Natural killer cell (primary cell): ENCODE results near the gene PTBP3. TPM values are rescaled to one million over a fixed set of nuclear protein-coding genes. Genes with fewer than 3 reads are reported as not detected.

ENCODE experiments used
- ATAC-seq, 3 donors: fragments of 150-1000 bp in 2 of 3; fragments of 200-7000 bp in 1 of 3; cut with Tn5 transposase; 1 replicate in 1 of 3; 2 replicates in 2 of 3; pipeline ENCODE4 v1.10.0; 2021; ENCODE audit warnings: mild to moderate bottlenecking in 2 of 3, moderate library complexity in 2 of 3
- DNase-seq, 2 donors: peaks; one replicate each; pipeline versions ENCODE4 v3.0.0 to v3.0.0-alpha.2; 2013 to 2021; ENCODE audit warnings: mixed read lengths in 1 of 2
- H3K27ac ChIP-seq: one replicate; pipeline ENCODE4 v1.5.1; 2013; ENCODE audit warnings: mild to moderate bottlenecking, low read length
- H3K27me3 ChIP-seq: one replicate; pipeline ENCODE4 v1.6.1; 2013; ENCODE audit warnings: low read length; ENCODE audit not compliant: control insufficient read depth, insufficient read depth
- H3K36me3 ChIP-seq: one replicate; pipeline ENCODE4 v1.6.1; 2013; ENCODE audit warnings: low read length; ENCODE audit not compliant: control insufficient read depth, insufficient read depth
- H3K4me1 ChIP-seq: one replicate; pipeline ENCODE4 v1.6.1; 2013; ENCODE audit warnings: low read length; ENCODE audit not compliant: control insufficient read depth, insufficient read depth
- H3K4me3 ChIP-seq: one replicate; pipeline ENCODE4 v1.5.1; 2013; ENCODE audit warnings: low read length
- H3K9me3 ChIP-seq: one replicate; pipeline ENCODE4 v1.6.1; 2013; ENCODE audit warnings: low read length; ENCODE audit not compliant: control insufficient read depth, insufficient read depth
- H3K27ac Mint-ChIP-seq, 2 donors: one replicate each; pipeline ENCODE4 v1.8.0; 2022; ENCODE audit warnings: mild to moderate bottlenecking in 2 of 2, mixed read lengths in 2 of 2, moderate library complexity in 1 of 2
- H3K27me3 Mint-ChIP-seq, 2 donors: one replicate each; pipeline ENCODE4 v1.8.0; 2022; ENCODE audit warnings: low read depth in 2 of 2, mixed read lengths in 2 of 2
- H3K36me3 Mint-ChIP-seq: one replicate; pipeline ENCODE4 v1.8.0; 2022; ENCODE audit warnings: mixed read lengths
- H3K4me1 Mint-ChIP-seq, 2 donors: one replicate each; pipeline ENCODE4 v1.8.0; 2022; ENCODE audit warnings: mixed read lengths in 2 of 2
- H3K4me3 Mint-ChIP-seq: one replicate; pipeline ENCODE4 v1.8.0; 2022; ENCODE audit warnings: mild to moderate bottlenecking, moderate library complexity, mixed read lengths
- H3K9me3 Mint-ChIP-seq, 2 donors: one replicate each; pipeline ENCODE4 v1.8.0; 2022; ENCODE audit warnings: mixed read lengths in 2 of 2
- WGBS: methylation state at CpG from one replicate; pipeline ENCODE4 v1.1.7; 2013; ENCODE audit warnings: missing lambda C conversion rate; ENCODE audit not compliant: insufficient coverage; 5-methylcytosine and 5-hydroxymethylcytosine counted together
- intact Hi-C: fragments of 100-400 bp; cut with micrococcal nuclease; formaldehyde crosslinking; loops from one replicate; pipeline ENCODE4 v1.14.2; 2022
- total RNA-seq, 4 donors: library from RNA; stranded (reverse); fragments of 120-200 nt in 1 of 4; gene quantifications; one replicate each; pipeline versions ENCODE4 v1.2.3 to v1.2.4, GENCODE V29; 2013 to 2022
- TF ChIP-seq, protein P1 (sequence below): fragments of 200-600 bp; IDR thresholded peaks from one replicate; pipeline ENCODE4 v1.8.0; 2022; ENCODE audit warnings: antibody characterized with exemption

PTBP3 gene
- total RNA-seq, 3 donors from 2014 or later (not counting 1 experiment from before 2014, with no cell fraction given) = 135 to 156 (median 140) TPM

DNA sequence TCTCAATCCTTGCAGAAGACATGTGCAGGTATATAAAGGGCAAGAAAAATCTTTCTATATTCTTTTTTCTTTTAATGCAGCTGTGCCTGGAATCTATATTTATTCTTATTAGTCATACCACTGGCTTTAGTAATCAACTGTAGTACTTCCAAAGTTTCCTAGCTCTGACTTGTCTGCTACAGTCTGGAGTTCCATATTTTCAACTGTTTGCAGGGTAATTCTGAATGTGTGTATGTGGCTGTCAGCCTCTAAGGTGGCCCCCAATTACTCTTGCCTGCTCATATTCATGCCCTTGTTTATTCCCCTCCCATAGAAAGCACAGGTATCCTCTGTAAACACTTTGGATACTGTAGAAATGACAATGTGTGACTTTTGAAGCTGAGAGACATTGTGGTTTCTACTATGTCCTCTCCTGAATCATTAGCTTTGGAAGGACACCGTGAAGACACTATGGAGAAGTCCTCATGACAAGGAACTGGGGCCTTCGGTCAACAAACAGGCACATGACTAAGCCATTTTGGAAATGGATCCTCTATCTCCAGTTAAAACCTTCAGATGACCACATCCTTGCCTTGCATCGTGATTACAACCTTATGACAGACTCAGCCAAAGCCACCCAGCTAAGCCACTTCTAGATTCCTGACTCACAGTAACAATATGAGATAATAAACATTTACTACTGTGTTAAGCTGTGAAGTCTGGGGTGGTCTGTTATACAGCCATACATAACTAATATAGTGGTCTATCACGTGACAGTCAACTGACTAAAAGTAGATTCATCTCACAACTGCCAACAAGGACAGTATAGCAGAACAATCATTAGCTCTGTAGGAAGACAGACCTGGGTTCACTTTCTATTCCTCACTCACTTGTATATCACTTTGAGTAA lies 108.8 kb downstream of the PTBP3 start:
- 88% methylated on average over 4 of the region's 4 CpGs for WGBS
- Histone ChIP-seq H3K27me3 (no peaks in the 10 kb centered on the region), H3K4me3 (no peak overlapping the region), H3K36me3 (peaks cover 73% of the 10 kb centered on the region), H3K9me3 (no peaks in the 10 kb centered on the region), H3K27ac (no peak overlapping the region), H3K4me1 (no peaks in the 10 kb centered on the region)
- TF ChIP-seq, protein P1, sequence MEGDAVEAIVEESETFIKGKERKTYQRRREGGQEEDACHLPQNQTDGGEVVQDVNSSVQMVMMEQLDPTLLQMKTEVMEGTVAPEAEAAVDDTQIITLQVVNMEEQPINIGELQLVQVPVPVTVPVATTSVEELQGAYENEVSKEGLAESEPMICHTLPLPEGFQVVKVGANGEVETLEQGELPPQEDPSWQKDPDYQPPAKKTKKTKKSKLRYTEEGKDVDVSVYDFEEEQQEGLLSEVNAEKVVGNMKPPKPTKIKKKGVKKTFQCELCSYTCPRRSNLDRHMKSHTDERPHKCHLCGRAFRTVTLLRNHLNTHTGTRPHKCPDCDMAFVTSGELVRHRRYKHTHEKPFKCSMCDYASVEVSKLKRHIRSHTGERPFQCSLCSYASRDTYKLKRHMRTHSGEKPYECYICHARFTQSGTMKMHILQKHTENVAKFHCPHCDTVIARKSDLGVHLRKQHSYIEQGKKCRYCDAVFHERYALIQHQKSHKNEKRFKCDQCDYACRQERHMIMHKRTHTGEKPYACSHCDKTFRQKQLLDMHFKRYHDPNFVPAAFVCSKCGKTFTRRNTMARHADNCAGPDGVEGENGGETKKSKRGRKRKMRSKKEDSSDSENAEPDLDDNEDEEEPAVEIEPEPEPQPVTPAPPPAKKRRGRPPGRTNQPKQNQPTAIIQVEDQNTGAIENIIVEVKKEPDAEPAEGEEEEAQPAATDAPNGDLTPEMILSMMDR = no peak
- Mint-ChIP-seq H3K9me3 (no peaks in the 10 kb centered on the region), H3K4me1 (peaks cover 4 to 9% of the 10 kb centered on the region in 2 donors), H3K27me3 (no peaks in the 10 kb centered on the region), H3K27ac (peak overlapping the region; percentile 7 to 21), H3K36me3 (peaks cover 20% of the 10 kb centered on the region), H3K4me3 (no peak overlapping the region)
- no peak for DNase-seq
- peak in 1 of 3 donors; percentile 80 for ATAC-seq
- intact Hi-C loops = no loop called here

- no peaks in the 10 kb centered on the region for H3K9me3 Mint-ChIP-seq
- peaks cover 20 to 24% of the 10 kb centered on the region in 2 donors for H3K4me1 Mint-ChIP-seq
These were observed 114.5 kb downstream of the PTBP3 start for GRCh38 chr9:112218908-112219307.

GRCh38 chr9:112212926-112213325 lies 120.5 kb downstream of the PTBP3 start:
- H3K9me3 ChIP-seq = no peaks in the 10 kb centered on the region
- Mint-ChIP-seq H3K36me3 (peaks cover 26% of the 10 kb centered on the region), H3K27me3 (no peaks in the 10 kb centered on the region), H3K27ac (no peak overlapping the region), H3K4me3 (no peak overlapping the region), H3K4me1 (peaks cover 3 to 12% of the 10 kb centered on the region in 2 donors), H3K9me3 (peaks cover 2 to 6% of the 10 kb centered on the region in 2 donors)
- H3K27me3 ChIP-seq = no peaks in the 10 kb centered on the region
- no peak overlapping the region for H3K4me3 ChIP-seq
- peaks cover 28% of the 10 kb centered on the region for H3K36me3 ChIP-seq
- no peak for DNase-seq
- H3K4me1 ChIP-seq = no peaks in the 10 kb centered on the region
- H3K27ac ChIP-seq = no peak overlapping the region
- intact Hi-C loops = loop anchor here (10.0 kb wide), 1 partner anchor 112 kb away; no protein-coding TSS in a partner anchor
- TF ChIP-seq, protein P1 = no peak
- WGBS = 96% methylated on average over 1 of the region's 2 CpGs
- no peak for ATAC-seq

More at GRCh38 chr9:112218908-112219307, 114.5 kb downstream of the PTBP3 start:
- no peaks in the 10 kb centered on the region for H3K4me1 ChIP-seq
- no peaks in the 10 kb centered on the region for H3K9me3 ChIP-seq
- ATAC-seq = peak; percentile 73 to 92 (median 90)
- Mint-ChIP-seq H3K27ac (peak overlapping the region; percentile 88 to 93), H3K36me3 (peaks cover 12% of the 10 kb centered on the region), H3K4me3 (peak overlapping the region; percentile 80), H3K27me3 (no peaks in the 10 kb centered on the region)
- H3K36me3 ChIP-seq = peaks cover 36% of the 10 kb centered on the region
- H3K27ac ChIP-seq = peak overlapping the region; percentile 63
- WGBS = 17% methylated on average over 3 of the region's 3 CpGs
- intact Hi-C loops = loop anchor here (2.0 to 10.0 kb wide), 2 partner anchors 38 to 106 kb away; no protein-coding TSS in a partner anchor
- H3K4me3 ChIP-seq = no peak overlapping the region
- peak in 1 of 2 donors; percentile 35 for DNase-seq
- TF ChIP-seq, protein P1 = no peak
- no peaks in the 10 kb centered on the region for H3K27me3 ChIP-seq
